A549 (cell line): ENCODE data around the gene TMEM63C. TPM values are rescaled to one million over a fixed set of nuclear protein-coding genes. Genes with fewer than 3 reads are reported as not detected.

Experiments used
- ATAC-seq, 2 experiments: fragments of 200-7000 bp in 1 of 2; fragments of >200 bp in 1 of 2; cut with Nextera tagmentation in 1 of 2; cut with Tn5 transposase in 1 of 2; 3 replicates each; pipeline versions ENCODE4 v1.8.0 to v1.9.1; 2018 to 2020; ENCODE audit warnings: mild to moderate bottlenecking in 1 of 2, moderate library complexity in 1 of 2
- CTCF ChIA-PET: fragments of 300-600 bp; sonication (Branson Sonifier 250); formaldehyde crosslinking; extraction: SDS; loops from one replicate; lab custom pipeline; 2021; ENCODE audit warnings: antibody characterized with exemption, inconsistent platforms; lab: Yijun Ruan, JAX
- POLR2A ChIA-PET: fragments of 350-600 bp; formaldehyde crosslinking; extraction: SDS; loops from one replicate; lab custom pipeline; 2021; ENCODE audit warnings: antibody characterized with exemption, inconsistent platforms; lab: Yijun Ruan, JAX
- DNase-seq, 2 experiments: peaks; one replicate each; pipeline versions ENCODE4 v3.0.0 to v3.0.0-alpha.2; 2011 to 2016; ENCODE audit warnings: low read depth in 1 of 2, low spot score in 1 of 2
- FAIRE-seq: peaks from 2 replicates; lab custom pipeline; 2011; peaks lifted over from hg19 to GRCh38; lab: Jason Lieb, UNC
- H3K27ac ChIP-seq, 2 experiments: fragments of >200 bp; sonication (Bioruptor Twin); formaldehyde crosslinking; 3 replicates each; pipeline ENCODE4 v1.5.1; 2016 to 2017
- H3K4me1 ChIP-seq: fragments of >200 bp; sonication (Bioruptor Twin); formaldehyde crosslinking; 3 replicates; pipeline ENCODE4 v1.6.1; 2016
- H3K4me2 ChIP-seq: fragments of >200 bp; sonication (Bioruptor Twin); formaldehyde crosslinking; 3 replicates; pipeline ENCODE4 v1.6.1; 2016
- H3K4me3 ChIP-seq: fragments of >200 bp; sonication (Bioruptor Twin); formaldehyde crosslinking; 3 replicates; pipeline ENCODE4 v1.5.1; 2016
- H3K9me3 ChIP-seq: fragments of >200 bp; sonication (Bioruptor Twin); formaldehyde crosslinking; 3 replicates; pipeline ENCODE4 v1.6.1; 2016
- EP300 ChIP-seq, 2 experiments: fragments of >200 bp; sonication (Bioruptor Twin); formaldehyde crosslinking; IDR thresholded peaks; 2 replicates in 1 of 2; 3 replicates in 1 of 2; pipeline ENCODE4 v1.6.1; 2016 to 2017
- GATA3 ChIP-seq: IDR thresholded peaks from 2 replicates; pipeline ENCODE4 v1.6.1; 2012; ENCODE audit warnings: borderline replicate concordance
- HDAC2 ChIP-seq: fragments of 200-600 bp; sonication (generic); IDR thresholded peaks from 2 replicates; pipeline ENCODE4 v1.6.1; 2016
- HOXA7 ChIP-seq: fragments of 250-450 bp; sonication (Bioruptor Pico); IDR thresholded peaks from 2 replicates; pipeline ENCODE4 v1.5.0; 2020; ENCODE audit warnings: mild to moderate bottlenecking, moderate library complexity
- HOXB13 ChIP-seq: fragments of 250-450 bp; sonication (Bioruptor Pico); IDR thresholded peaks from 2 replicates; pipeline ENCODE4 v1.5.0; 2020; ENCODE audit warnings: low read depth, mild to moderate bottlenecking, moderate library complexity
- HOXB5 ChIP-seq: fragments of 250-450 bp; sonication (Bioruptor Pico); IDR thresholded peaks from 2 replicates; pipeline ENCODE4 v1.5.0; 2020; ENCODE audit warnings: mild to moderate bottlenecking, moderate library complexity
- JUNB ChIP-seq: fragments of >200 bp; sonication (Bioruptor Twin); formaldehyde crosslinking; IDR thresholded peaks from 2 replicates; pipeline ENCODE4 v1.6.1; 2016
- KDM5A ChIP-seq: fragments of 200-600 bp; sonication (generic); IDR thresholded peaks from 2 replicates; pipeline ENCODE4 v1.6.1; 2016; ENCODE audit warnings: antibody characterized with exemption, mild to moderate bottlenecking
- MAFK ChIP-seq: fragments of 450-650 bp; IDR thresholded peaks from 2 replicates; pipeline ENCODE4 v1.6.1; 2014; ENCODE audit not compliant: partially characterized antibody
- MAZ ChIP-seq: fragments of 150-350 bp; IDR thresholded peaks from 2 replicates; pipeline ENCODE4 v1.6.1; 2014; ENCODE audit warnings: antibody characterized with exemption, low read depth, low read length, borderline replicate concordance
- NFE2L2 ChIP-seq: fragments of 150-350 bp; conservative IDR thresholded peaks from 2 replicates; pipeline ENCODE4 v1.6.1; 2014; ENCODE audit warnings: low read length
- RFX5 ChIP-seq: fragments of 450-650 bp; IDR thresholded peaks from 2 replicates; pipeline ENCODE4 v1.7.1; 2014; ENCODE audit warnings: antibody characterized with exemption, mild to moderate bottlenecking, moderate library complexity
- TP53 ChIP-seq: fragments of 250-450 bp; sonication (Bioruptor Pico); IDR thresholded peaks from 2 replicates; pipeline ENCODE4 v1.5.0; 2021; ENCODE audit warnings: mild to moderate bottlenecking, moderate library complexity
- ZC3H11A ChIP-seq: fragments of 450-650 bp; IDR thresholded peaks from 2 replicates; pipeline ENCODE4 v1.6.1; 2014; ENCODE audit warnings: antibody characterized with exemption, mild to moderate bottlenecking
- ZSCAN20 ChIP-seq: fragments of 250-450 bp; sonication (Bioruptor Pico); IDR thresholded peaks from 2 replicates; pipeline ENCODE4 v1.8.0; 2022; ENCODE audit warnings: mild to moderate bottlenecking, moderate library complexity
- WGBS: methylation state at CpG from one replicate; pipeline ENCODE4 v1.1.6; 2017; ENCODE audit errors: missing lambda C conversion rate; 5-methylcytosine and 5-hydroxymethylcytosine counted together
- polyA plus RNA-seq, 4 experiments: library from polyadenylated mRNA; depleted of rRNA in 3 of 4; stranded (reverse); fragments of >200 nt; fragmentation: RNase III in 1 of 4; extraction: RNeasy Plus Mini Kit Qiagen cat#74134 plus additional on column Dnase treatment in 1 of 4; gene quantifications; 2 replicates in 3 of 4; 3 replicates in 1 of 4; pipeline ENCODE4 v1.2.3, GENCODE V29; 2011 to 2017
- TF ChIP-seq, protein P1 (sequence below): fragments of 200-600 bp; sonication (generic); IDR thresholded peaks from 2 replicates; pipeline ENCODE4 v1.6.1; 2016; ENCODE audit warnings: antibody characterized with exemption, mild to moderate bottlenecking, moderate library complexity
- TF ChIP-seq, protein P2 (sequence below): fragments of >200 bp; sonication (Bioruptor Twin); formaldehyde crosslinking; IDR thresholded peaks from 3 replicates; pipeline ENCODE4 v1.6.1; 2016
- TF ChIP-seq, protein P3 (sequence below): IDR thresholded peaks from 2 replicates; pipeline ENCODE4 v1.6.1; 2012; ENCODE audit warnings: low read depth, borderline replicate concordance
- TF ChIP-seq, protein P4 (sequence below): IDR thresholded peaks from 2 replicates; pipeline ENCODE4 v1.6.1; 2012
- TF ChIP-seq, protein P5 (sequence below): IDR thresholded peaks from 2 replicates; pipeline ENCODE4 v1.6.1; 2012
- TF ChIP-seq, protein P6 (sequence below): fragments of >200 bp; sonication (Bioruptor Twin); formaldehyde crosslinking; IDR thresholded peaks from 3 replicates; pipeline ENCODE4 v1.5.1; 2016

The TMEM63C gene
- polyA plus RNA-seq, 2 of the 4 experiments (the other 2 are of a cell fraction), result 0.43 to 0.57 TPM

DNA sequence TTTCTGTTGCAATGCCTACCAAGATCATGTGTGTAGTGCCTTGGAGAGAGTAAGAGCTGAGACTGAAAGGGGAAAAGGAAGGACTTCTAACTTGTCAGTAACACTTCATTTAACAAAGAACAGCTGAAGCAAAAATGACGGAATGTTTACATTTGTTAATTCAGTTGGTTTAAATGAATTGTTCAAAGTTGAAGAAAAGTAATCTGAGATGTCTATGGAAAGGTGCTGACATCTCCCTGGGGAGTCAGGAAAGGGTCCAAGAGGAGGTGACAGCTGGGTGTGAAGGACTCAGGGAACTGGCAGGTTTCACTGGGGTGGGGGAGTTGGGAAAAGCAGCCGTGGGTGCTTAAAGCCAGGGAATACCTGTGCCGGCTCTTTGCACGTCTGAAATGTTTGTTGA is 7.9 kb downstream of the TMEM63C start:
- H3K9me3 ChIP-seq, result no peaks in the 10 kb centered on the region
- H3K4me3 ChIP-seq, result no peak overlapping the region
- ChIA-PET CTCF (interaction anchor here (1.1 to 1.9 kb wide), 2 partner anchors 11 to 38 kb away, joined by 3 to 5 read pairs; no protein-coding TSS in a partner anchor), POLR2A (no interaction called here)
- TF ChIP-seq KDM5A (no peak), TP53 (no peak), MAZ (no peak), HOXB13 (CRISPR knock-in tag) (no peak), ZSCAN20 (CRISPR knock-in tag) (no peak), HDAC2 (no peak), EP300 (IDR thresholded peaks at IDR 0.05) (no peak), HOXB5 (no peak), HOXA7 (CRISPR knock-in tag) (no peak), ZC3H11A (no peak)
- TF ChIP-seq, protein P1, sequence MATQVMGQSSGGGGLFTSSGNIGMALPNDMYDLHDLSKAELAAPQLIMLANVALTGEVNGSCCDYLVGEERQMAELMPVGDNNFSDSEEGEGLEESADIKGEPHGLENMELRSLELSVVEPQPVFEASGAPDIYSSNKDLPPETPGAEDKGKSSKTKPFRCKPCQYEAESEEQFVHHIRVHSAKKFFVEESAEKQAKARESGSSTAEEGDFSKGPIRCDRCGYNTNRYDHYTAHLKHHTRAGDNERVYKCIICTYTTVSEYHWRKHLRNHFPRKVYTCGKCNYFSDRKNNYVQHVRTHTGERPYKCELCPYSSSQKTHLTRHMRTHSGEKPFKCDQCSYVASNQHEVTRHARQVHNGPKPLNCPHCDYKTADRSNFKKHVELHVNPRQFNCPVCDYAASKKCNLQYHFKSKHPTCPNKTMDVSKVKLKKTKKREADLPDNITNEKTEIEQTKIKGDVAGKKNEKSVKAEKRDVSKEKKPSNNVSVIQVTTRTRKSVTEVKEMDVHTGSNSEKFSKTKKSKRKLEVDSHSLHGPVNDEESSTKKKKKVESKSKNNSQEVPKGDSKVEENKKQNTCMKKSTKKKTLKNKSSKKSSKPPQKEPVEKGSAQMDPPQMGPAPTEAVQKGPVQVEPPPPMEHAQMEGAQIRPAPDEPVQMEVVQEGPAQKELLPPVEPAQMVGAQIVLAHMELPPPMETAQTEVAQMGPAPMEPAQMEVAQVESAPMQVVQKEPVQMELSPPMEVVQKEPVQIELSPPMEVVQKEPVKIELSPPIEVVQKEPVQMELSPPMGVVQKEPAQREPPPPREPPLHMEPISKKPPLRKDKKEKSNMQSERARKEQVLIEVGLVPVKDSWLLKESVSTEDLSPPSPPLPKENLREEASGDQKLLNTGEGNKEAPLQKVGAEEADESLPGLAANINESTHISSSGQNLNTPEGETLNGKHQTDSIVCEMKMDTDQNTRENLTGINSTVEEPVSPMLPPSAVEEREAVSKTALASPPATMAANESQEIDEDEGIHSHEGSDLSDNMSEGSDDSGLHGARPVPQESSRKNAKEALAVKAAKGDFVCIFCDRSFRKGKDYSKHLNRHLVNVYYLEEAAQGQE, result no peak
- TF ChIP-seq, protein P2, sequence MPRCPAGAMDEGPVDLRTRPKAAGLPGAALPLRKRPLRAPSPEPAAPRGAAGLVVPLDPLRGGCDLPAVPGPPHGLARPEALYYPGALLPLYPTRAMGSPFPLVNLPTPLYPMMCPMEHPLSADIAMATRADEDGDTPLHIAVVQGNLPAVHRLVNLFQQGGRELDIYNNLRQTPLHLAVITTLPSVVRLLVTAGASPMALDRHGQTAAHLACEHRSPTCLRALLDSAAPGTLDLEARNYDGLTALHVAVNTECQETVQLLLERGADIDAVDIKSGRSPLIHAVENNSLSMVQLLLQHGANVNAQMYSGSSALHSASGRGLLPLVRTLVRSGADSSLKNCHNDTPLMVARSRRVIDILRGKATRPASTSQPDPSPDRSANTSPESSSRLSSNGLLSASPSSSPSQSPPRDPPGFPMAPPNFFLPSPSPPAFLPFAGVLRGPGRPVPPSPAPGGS, result no peak
- TF ChIP-seq, protein P3, sequence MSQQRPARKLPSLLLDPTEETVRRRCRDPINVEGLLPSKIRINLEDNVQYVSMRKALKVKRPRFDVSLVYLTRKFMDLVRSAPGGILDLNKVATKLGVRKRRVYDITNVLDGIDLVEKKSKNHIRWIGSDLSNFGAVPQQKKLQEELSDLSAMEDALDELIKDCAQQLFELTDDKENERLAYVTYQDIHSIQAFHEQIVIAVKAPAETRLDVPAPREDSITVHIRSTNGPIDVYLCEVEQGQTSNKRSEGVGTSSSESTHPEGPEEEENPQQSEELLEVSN, result no peak
- no peaks in the 10 kb centered on the region; the same call in 2 of the 3 replicates for H3K4me1 ChIP-seq
- 60% methylated on average over 4 of the region's 4 CpGs for WGBS
- H3K27ac ChIP-seq, result no peak overlapping the region
- FAIRE-seq (no peak), ATAC-seq (no peak), DNase-seq (no peak)
- no peak overlapping the region for H3K4me2 ChIP-seq

DNA sequence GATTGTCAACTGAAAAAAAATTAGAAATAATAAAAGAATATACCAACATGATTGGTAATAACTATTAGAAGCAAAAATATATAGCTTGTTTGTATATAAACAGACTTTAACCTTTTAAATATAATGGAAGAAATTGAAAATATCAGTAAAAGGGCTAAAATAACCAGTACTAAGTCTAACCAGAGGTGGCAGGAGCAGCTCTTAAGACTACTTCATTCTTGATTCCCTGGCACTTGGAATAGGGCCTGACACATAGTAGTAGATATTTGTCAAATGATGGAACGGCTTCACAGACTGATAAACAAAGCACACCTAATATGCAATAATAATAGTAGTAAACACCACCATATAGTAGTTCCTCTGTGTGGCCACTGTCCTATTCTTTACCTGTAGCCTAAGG is 9.4 kb downstream of the TMEM63C start:
- H3K27ac ChIP-seq, result no peak overlapping the region
- 12% methylated on average over 1 of the region's 1 CpG for WGBS
- no peaks in the 10 kb centered on the region for H3K9me3 ChIP-seq
- POLR2A ChIA-PET, result no interaction called here
- H3K4me2 ChIP-seq, result no peak overlapping the region
- CTCF ChIA-PET, result interaction anchor here (1.1 kb wide), 2 partner anchors 67 to 124 kb away, joined by 3 read pairs; no protein-coding TSS in a partner anchor
- TF ChIP-seq, protein P4, sequence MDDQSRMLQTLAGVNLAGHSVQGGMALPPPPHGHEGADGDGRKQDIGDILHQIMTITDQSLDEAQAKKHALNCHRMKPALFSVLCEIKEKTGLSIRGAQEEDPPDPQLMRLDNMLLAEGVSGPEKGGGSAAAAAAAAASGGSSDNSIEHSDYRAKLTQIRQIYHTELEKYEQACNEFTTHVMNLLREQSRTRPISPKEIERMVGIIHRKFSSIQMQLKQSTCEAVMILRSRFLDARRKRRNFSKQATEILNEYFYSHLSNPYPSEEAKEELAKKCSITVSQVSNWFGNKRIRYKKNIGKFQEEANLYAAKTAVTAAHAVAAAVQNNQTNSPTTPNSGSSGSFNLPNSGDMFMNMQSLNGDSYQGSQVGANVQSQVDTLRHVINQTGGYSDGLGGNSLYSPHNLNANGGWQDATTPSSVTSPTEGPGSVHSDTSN, result no peak
- TF ChIP-seq, protein P5, sequence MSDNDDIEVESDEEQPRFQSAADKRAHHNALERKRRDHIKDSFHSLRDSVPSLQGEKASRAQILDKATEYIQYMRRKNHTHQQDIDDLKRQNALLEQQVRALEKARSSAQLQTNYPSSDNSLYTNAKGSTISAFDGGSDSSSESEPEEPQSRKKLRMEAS, result no peak
- TF ChIP-seq MAFK, result no peak
- TF ChIP-seq NFE2L2, result no peak
- TF ChIP-seq, protein P6, sequence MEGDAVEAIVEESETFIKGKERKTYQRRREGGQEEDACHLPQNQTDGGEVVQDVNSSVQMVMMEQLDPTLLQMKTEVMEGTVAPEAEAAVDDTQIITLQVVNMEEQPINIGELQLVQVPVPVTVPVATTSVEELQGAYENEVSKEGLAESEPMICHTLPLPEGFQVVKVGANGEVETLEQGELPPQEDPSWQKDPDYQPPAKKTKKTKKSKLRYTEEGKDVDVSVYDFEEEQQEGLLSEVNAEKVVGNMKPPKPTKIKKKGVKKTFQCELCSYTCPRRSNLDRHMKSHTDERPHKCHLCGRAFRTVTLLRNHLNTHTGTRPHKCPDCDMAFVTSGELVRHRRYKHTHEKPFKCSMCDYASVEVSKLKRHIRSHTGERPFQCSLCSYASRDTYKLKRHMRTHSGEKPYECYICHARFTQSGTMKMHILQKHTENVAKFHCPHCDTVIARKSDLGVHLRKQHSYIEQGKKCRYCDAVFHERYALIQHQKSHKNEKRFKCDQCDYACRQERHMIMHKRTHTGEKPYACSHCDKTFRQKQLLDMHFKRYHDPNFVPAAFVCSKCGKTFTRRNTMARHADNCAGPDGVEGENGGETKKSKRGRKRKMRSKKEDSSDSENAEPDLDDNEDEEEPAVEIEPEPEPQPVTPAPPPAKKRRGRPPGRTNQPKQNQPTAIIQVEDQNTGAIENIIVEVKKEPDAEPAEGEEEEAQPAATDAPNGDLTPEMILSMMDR, result no peak
- no peak for TF ChIP-seq JUNB
- TF ChIP-seq, protein P1, result no peak
- no peak for TF ChIP-seq GATA3
- TF ChIP-seq, protein P3, result no peak
- TF ChIP-seq RFX5, result no peak
- no peaks in the 10 kb centered on the region; the same call in 2 of the 3 replicates for H3K4me1 ChIP-seq
- DNase-seq (no peak), ATAC-seq (peak; percentile 52 to 58; a peak in 3 of 6 replicates), FAIRE-seq (no peak)
- no peak overlapping the region for H3K4me3 ChIP-seq
